Suprapubic skin (tissue), 4 donors: Measurements from ENCODE around the gene DFFA. TPM values are rescaled to one million over a fixed set of nuclear protein-coding genes. Genes with fewer than 3 reads are reported as not detected.

Experiments
- DNase-seq, 2 donors: peaks; one replicate each; pipeline ENCODE4 v3.0.0-alpha.2; 2019; ENCODE audit warnings: low spot score in 2 of 2
- H3K27ac ChIP-seq: fragments of 200-600 bp; sonication (generic); one replicate; pipeline ENCODE4 v1.5.1; 2019
- H3K27me3 ChIP-seq: fragments of 200-600 bp; sonication (generic); one replicate; pipeline ENCODE4 v1.5.1; 2019
- H3K36me3 ChIP-seq: fragments of 200-600 bp; sonication (generic); one replicate; pipeline ENCODE4 v1.5.1; 2019
- H3K4me1 ChIP-seq: fragments of 200-600 bp; sonication (generic); one replicate; pipeline ENCODE4 v1.5.1; 2019
- H3K4me3 ChIP-seq: fragments of 200-600 bp; sonication (generic); one replicate; pipeline ENCODE4 v1.5.1; 2019; ENCODE audit warnings: mild to moderate bottlenecking
- H3K9me3 ChIP-seq: fragments of 200-600 bp; sonication (generic); one replicate; pipeline ENCODE4 v1.5.1; 2019
- CTCF ChIP-seq, 2 donors: fragments of 200-600 bp in 1 of 2; fragments of 450-650 bp in 1 of 2; sonication (generic) in 1 of 2; IDR thresholded peaks; one replicate each; pipeline ENCODE4 v1.5.1; 2016 to 2019; ENCODE audit warnings: antibody characterized with exemption in 2 of 2, mild to moderate bottlenecking in 1 of 2, moderate library complexity in 1 of 2
- EP300 ChIP-seq: sonication (generic); formaldehyde crosslinking; IDR thresholded peaks from one replicate; pipeline ENCODE4 v1.6.1; 2017; ENCODE audit warnings: antibody characterized with exemption
- POLR2A ChIP-seq, 2 donors: fragments of 450-650 bp; IDR thresholded peaks; one replicate each; pipeline ENCODE4 v1.6.1; 2017; ENCODE audit warnings: antibody characterized with exemption in 2 of 2, mild to moderate bottlenecking in 2 of 2, moderate library complexity in 2 of 2
- POLR2AphosphoS5 ChIP-seq, 3 donors: sonication (generic); formaldehyde crosslinking; IDR thresholded peaks; one replicate each; pipeline ENCODE4 v1.6.1; 2017; ENCODE audit warnings: antibody characterized with exemption in 3 of 3
- WGBS: methylation state at CpG from one replicate; pipeline ENCODE4 v1.1.5; 2018; 5-methylcytosine and 5-hydroxymethylcytosine counted together
- total RNA-seq, 4 donors: library from RNA; depleted of rRNA; stranded (reverse); fragments of >200 nt; gene quantifications; one replicate each; pipeline ENCODE4 v1.1.0, GENCODE V29; 2016

Gene DFFA
- total RNA-seq, 4 donors from 2014 or later = 16.4 to 21.3 (median 20.2) TPM

GRCh38 chr1:10471411-10472219, 714 bp downstream of the DFFA start:
- whole genome bisulfite sequencing = 12% methylated on average over 7 of the region's 23 CpGs
- peak overlapping the region; percentile 83 for H3K4me3 ChIP-seq

GRCh38 chr1:10470043-10470442, 2.3 kb downstream of the DFFA start:
- H3K27me3 ChIP-seq = no peaks in the 10 kb centered on the region
- H3K9me3 ChIP-seq = no peaks in the 10 kb centered on the region
- TF ChIP-seq POLR2A (IDR thresholded peaks at IDR 0.05) (no peak), CTCF (IDR thresholded peaks at IDR 0.05) (no peak), EP300 (no peak), POLR2AphosphoS5 (IDR thresholded peaks at IDR 0.05) (no peak)
- peaks cover 42% of the 10 kb centered on the region for H3K36me3 ChIP-seq
- H3K27ac ChIP-seq = no peak overlapping the region
- H3K4me3 ChIP-seq = no peak overlapping the region
- WGBS = 97% methylated on average over 4 of the region's 4 CpGs
- peaks cover 19% of the 10 kb centered on the region for H3K4me1 ChIP-seq
- DNase-seq = no peak

More at GRCh38 chr1:10471411-10472219, 714 bp downstream of the DFFA start:
- TF ChIP-seq CTCF (IDR thresholded peaks at IDR 0.05) = no peak
- no peak for TF ChIP-seq POLR2A (IDR thresholded peaks at IDR 0.05)
- TF ChIP-seq POLR2AphosphoS5 (IDR thresholded peaks at IDR 0.05) = no peak
- peak overlapping the region; percentile 58 for H3K27ac ChIP-seq
- no peak for DNase-seq
- peaks cover 26% of the 10 kb centered on the region for H3K36me3 ChIP-seq
- no peaks in the 10 kb centered on the region for H3K27me3 ChIP-seq
- no peaks in the 10 kb centered on the region for H3K9me3 ChIP-seq
- H3K4me1 ChIP-seq = peaks cover 34% of the 10 kb centered on the region

GRCh38 chr1:10467078-10467477, 5.3 kb downstream of the DFFA start:
- peaks cover 9% of the 10 kb centered on the region for H3K4me1 ChIP-seq
- DNase-seq = no peak
- no peaks in the 10 kb centered on the region for H3K27me3 ChIP-seq
- H3K27ac ChIP-seq = no peak overlapping the region
- H3K36me3 ChIP-seq = peaks cover 71% of the 10 kb centered on the region
- TF ChIP-seq POLR2A (IDR thresholded peaks at IDR 0.05) = no peak
- TF ChIP-seq EP300 = no peak
- TF ChIP-seq POLR2AphosphoS5 (IDR thresholded peaks at IDR 0.05) = no peak
- TF ChIP-seq CTCF (IDR thresholded peaks at IDR 0.05) = no peak
- H3K4me3 ChIP-seq = no peak overlapping the region
- 98% methylated on average over 2 of the region's 2 CpGs for WGBS
- no peaks in the 10 kb centered on the region for H3K9me3 ChIP-seq

GRCh38 chr1:10459184-10459583, 13.1 kb downstream of the DFFA start:
- H3K27ac ChIP-seq = no peak overlapping the region
- no peaks in the 10 kb centered on the region for H3K9me3 ChIP-seq
- DNase-seq = no peak

More at GRCh38 chr1:10459184-10459583, 13.1 kb downstream of the DFFA start:
- TF ChIP-seq POLR2AphosphoS5 (IDR thresholded peaks at IDR 0.05) = no peak
- TF ChIP-seq EP300 = no peak
- TF ChIP-seq POLR2A (IDR thresholded peaks at IDR 0.05) = no peak
- no peak for TF ChIP-seq CTCF (IDR thresholded peaks at IDR 0.05)
- H3K4me3 ChIP-seq = no peak overlapping the region
- 59% methylated on average over 3 of the region's 3 CpGs for WGBS
- H3K4me1 ChIP-seq = peaks cover 19% of the 10 kb centered on the region
- H3K27me3 ChIP-seq = no peaks in the 10 kb centered on the region
- peaks cover 33% of the 10 kb centered on the region for H3K36me3 ChIP-seq
